ENCODE measurements around the gene CDC5L. TPM values are rescaled to one million over a fixed set of nuclear protein-coding genes. Genes with fewer than 3 reads are reported as not detected.

CDC5L gene
- total RNA-seq, 2 donors from 2014 or later: 28.9 to 30.5 TPM

- no peaks in the 10 kb centered on the region for H3K4me1 Mint-ChIP-seq
- H3K27me3 Mint-ChIP-seq (ENCODE audit: insufficient read depth): no peaks in the 10 kb centered on the region
- WGBS, 2 experiments (ENCODE audit: insufficient coverage in 1 of 2, insufficient read length in 1 of 2): 90 to 93% methylated on average over 4 to 6 of the region's 6 CpGs
- Histone ChIP-seq H3K36me3 (ENCODE audit: control insufficient read depth, insufficient read depth, low read length) (peaks cover 62% of the 10 kb centered on the region), H3K9ac (ENCODE audit: extremely low read depth, low read length, poor library complexity, severe bottlenecking) (no peak overlapping the region), H3K27ac (ENCODE audit: low read depth, low read length) (no peak overlapping the region), H3K4me3 (ENCODE audit: low read length) (no peak overlapping the region), H3K27me3 (ENCODE audit: control insufficient read depth, insufficient read depth, low read length, poor library complexity, severe bottlenecking) (no peaks in the 10 kb centered on the region), H3K4me1 (ENCODE audit: control insufficient read depth, insufficient read depth, low read length) (no peaks in the 10 kb centered on the region), H3K9me3 (ENCODE audit: control insufficient read depth, low read length) (peaks cover 45% of the 10 kb centered on the region)
- peaks cover 65% of the 10 kb centered on the region for H3K36me3 Mint-ChIP-seq (ENCODE audit: low read depth)
- no peak for DNase-seq
- TF ChIP-seq CTCF (conservative IDR thresholded peaks at IDR 0.05): no peak
- no peak overlapping the region for H3K27ac Mint-ChIP-seq
- peaks cover 18% of the 10 kb centered on the region for H3K9me3 Mint-ChIP-seq
- H3K4me3 Mint-ChIP-seq: no peak overlapping the region
Observed at GRCh38 chr6:44439270-44440045, 52.0 kb downstream of the CDC5L start.

- TF ChIP-seq CTCF (conservative IDR thresholded peaks at IDR 0.05): no peak
- no peak overlapping the region for H3K4me3 ChIP-seq (ENCODE audit: low read length)
- Mint-ChIP-seq H3K36me3 (ENCODE audit: low read depth) (peaks cover 65% of the 10 kb centered on the region), H3K4me3 (no peak overlapping the region), H3K27me3 (ENCODE audit: insufficient read depth) (no peaks in the 10 kb centered on the region), H3K9me3 (peaks cover 18% of the 10 kb centered on the region), H3K27ac (no peak overlapping the region), H3K4me1 (no peaks in the 10 kb centered on the region)
- peaks cover 40% of the 10 kb centered on the region for H3K9me3 ChIP-seq (ENCODE audit: control insufficient read depth, low read length)
- no peak overlapping the region for H3K9ac ChIP-seq (ENCODE audit: extremely low read depth, low read length, poor library complexity, severe bottlenecking)
- H3K36me3 ChIP-seq (ENCODE audit: control insufficient read depth, insufficient read depth, low read length): peaks cover 63% of the 10 kb centered on the region
- H3K27ac ChIP-seq (ENCODE audit: low read depth, low read length): no peak overlapping the region
- H3K27me3 ChIP-seq (ENCODE audit: control insufficient read depth, insufficient read depth, low read length, poor library complexity, severe bottlenecking): no peaks in the 10 kb centered on the region
- no peaks in the 10 kb centered on the region for H3K4me1 ChIP-seq (ENCODE audit: control insufficient read depth, insufficient read depth, low read length)
- no peak for DNase-seq
- 94 to 96% methylated on average over 5 of the region's 5 CpGs for WGBS, 2 experiments (ENCODE audit: insufficient coverage in 1 of 2, insufficient read length in 1 of 2)
Observed at GRCh38 chr6:44441091-44441855, 53.8 kb downstream of the CDC5L start.

GRCh38 chr6:44442236-44442635 lies 54.7 kb downstream of the CDC5L start:
- Mint-ChIP-seq H3K36me3 (ENCODE audit: low read depth) (peaks cover 72% of the 10 kb centered on the region), H3K27ac (no peak overlapping the region), H3K4me1 (peaks cover 7% of the 10 kb centered on the region), H3K4me3 (no peak overlapping the region), H3K27me3 (ENCODE audit: insufficient read depth) (no peaks in the 10 kb centered on the region), H3K9me3 (peaks cover 18% of the 10 kb centered on the region)
- no peaks in the 10 kb centered on the region for H3K27me3 ChIP-seq (ENCODE audit: control insufficient read depth, insufficient read depth, low read length, poor library complexity, severe bottlenecking)
- peaks cover 69% of the 10 kb centered on the region for H3K36me3 ChIP-seq (ENCODE audit: control insufficient read depth, insufficient read depth, low read length)
- peaks cover 40% of the 10 kb centered on the region for H3K9me3 ChIP-seq (ENCODE audit: control insufficient read depth, low read length)
- WGBS, 2 experiments (ENCODE audit: insufficient coverage in 1 of 2, insufficient read length in 1 of 2): no CpG with 5 or more reads among the region's 1 CpG
- no peak for TF ChIP-seq CTCF (conservative IDR thresholded peaks at IDR 0.05)
- no peak overlapping the region for H3K27ac ChIP-seq (ENCODE audit: low read depth, low read length)
- no peak overlapping the region for H3K4me3 ChIP-seq (ENCODE audit: low read length)
- no peak for DNase-seq
- no peak overlapping the region for H3K9ac ChIP-seq (ENCODE audit: extremely low read depth, low read length, poor library complexity, severe bottlenecking)
- H3K4me1 ChIP-seq (ENCODE audit: control insufficient read depth, insufficient read depth, low read length): no peaks in the 10 kb centered on the region

Data from endodermal cell (in vitro differentiated cells).